ENCODE measurements around the gene DACH1.

Gene DACH1

DNA sequence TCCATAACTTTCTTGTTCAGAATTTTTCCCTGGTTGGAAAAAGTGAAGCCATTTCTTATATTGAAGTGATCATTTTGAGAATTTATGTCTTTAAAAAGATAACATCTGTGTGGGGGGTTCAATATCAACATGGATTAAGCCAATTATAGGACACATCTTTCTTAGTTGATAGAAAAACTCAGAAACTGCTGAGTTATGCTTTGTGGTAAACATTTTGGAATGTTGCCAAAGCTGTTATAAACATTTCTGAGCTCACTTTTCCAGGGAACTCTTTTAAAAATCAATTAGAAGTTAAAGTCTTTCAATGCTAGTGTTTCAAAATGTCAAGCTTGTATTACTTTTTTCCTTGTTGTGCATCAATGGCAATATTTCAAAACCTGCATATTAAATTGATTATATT is 248.8 kb downstream of the DACH1 start:
- DNase-seq, result no peak

DNA sequence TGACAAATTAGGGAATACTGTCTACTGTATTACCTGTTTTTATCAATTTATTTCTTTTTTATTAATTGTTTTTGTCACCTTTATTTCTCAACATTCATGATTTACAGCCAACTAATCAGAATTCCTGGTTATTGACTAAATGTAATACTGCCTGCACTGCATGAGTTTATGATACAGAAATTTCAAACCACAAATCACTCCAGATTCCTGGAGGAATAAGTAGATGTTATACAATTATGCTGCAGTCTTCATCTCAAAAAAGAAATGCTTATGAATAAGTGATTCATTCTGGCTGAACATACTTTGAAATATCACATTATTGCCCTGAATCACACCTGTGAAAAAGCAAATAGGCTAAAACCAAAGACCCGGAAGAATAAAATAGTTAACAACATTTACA is 249.7 kb downstream of the DACH1 start:
- DNase-seq, result no peak

DNA sequence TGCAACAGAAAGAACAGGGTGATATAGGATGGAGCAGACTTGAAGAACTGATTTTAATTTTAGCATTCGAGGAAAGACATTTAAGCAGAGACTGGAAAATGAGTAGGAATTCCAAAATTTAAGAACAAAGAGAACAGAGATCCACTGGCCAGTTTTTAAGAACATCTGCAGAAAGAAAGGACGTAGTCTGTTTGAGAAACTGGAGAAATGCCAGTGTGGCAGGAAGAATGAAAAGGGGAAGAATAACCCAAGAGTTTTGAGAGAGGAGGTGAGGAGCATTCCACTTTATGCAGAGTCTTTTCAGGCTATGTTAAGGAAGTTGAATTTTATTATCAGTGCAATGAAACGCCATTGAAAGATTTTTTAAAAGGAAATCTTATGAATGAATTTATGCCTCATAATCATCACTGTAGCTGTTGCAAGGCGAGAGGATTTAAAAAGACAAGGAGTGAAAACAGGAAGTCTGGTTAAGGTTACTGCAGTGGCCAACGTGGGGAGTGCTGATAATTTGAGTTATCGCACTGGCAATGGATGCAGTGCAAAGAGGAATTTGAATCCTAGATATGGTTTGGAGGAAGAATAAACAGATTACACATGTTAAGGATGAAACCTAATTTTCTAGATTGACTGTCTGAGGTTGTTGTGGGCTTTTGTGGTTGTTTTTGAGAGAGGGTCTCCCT is 253.8 kb downstream of the DACH1 start:
- no peak for DNase-seq

DNA sequence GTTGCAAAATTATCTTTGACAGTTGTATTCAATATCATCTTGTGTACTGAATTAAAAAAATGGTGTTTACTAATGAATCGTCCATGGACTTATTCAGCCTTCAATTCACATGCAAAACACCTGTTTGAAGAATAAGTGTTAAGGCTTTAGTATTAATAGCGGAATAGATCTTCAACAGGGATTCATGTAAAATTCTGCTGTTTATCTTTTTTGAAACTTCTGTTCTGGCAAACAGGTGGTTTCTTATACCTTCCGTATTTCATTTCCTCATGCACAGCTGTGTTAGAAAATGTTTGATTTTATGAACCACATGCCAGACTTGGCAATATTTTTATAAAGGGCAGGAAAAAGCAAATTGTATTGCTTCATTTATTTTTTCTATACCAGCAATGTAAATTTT is 255.7 kb downstream of the DACH1 start:
- no peak for DNase-seq

DNA sequence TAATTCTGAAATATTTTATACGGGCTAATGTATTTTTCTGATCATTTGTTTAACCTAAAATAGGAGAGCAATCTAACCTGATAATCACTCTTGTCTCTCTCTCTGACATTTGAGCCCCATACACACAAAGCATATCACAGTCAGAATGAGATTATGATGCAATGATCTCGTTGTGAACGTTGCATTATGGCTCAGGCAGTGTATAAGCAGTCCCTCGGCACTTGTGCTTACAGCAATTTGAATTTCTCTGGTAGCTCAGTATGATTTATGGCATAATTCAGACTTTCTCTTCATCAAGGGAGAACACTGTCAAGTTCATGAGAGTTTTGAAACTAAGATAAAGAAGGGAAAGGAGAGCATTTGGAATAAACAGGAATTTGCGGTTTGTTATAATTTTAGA is 256.1 kb downstream of the DACH1 start:
- DNase-seq, result no peak

DNA sequence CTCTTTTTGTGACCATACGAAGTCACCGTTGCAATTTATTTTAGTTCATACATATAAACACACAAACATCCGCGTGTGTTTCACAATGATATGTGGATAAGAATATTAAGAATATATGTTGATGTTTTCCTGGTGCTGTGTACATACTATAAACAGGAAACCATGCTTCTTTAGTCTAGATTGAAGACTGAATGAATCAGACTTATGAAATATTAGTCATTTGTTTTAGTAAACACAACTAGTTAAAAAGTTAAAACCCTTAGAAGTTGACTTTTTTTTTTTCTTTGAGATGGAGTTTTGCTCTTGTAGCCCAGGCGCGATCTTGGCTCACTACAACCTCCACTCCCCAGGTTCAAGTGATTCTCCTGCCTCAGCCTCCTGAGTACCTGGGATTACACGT is 257.7 kb downstream of the DACH1 start:
- DNase-seq, result no peak

DNA sequence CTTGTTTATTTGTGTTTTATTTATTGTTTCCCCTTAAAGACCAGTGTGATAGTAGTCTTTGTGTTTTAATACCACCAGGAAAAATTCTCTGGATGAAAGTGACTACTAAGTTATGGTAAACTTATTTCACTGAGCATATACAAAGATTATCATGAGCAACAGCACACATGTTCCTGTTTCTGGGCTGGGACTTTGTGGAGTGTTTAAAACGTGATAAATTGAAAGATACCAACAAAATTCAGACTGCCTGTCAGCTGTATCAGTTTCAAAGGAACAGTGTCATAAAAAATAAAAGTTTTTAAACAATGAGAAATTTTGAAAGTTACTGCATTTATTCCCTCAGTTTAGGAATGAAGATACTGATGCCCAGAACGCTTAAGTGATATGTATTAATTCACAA is 259.4 kb downstream of the DACH1 start:
- no peak for DNase-seq

DNA sequence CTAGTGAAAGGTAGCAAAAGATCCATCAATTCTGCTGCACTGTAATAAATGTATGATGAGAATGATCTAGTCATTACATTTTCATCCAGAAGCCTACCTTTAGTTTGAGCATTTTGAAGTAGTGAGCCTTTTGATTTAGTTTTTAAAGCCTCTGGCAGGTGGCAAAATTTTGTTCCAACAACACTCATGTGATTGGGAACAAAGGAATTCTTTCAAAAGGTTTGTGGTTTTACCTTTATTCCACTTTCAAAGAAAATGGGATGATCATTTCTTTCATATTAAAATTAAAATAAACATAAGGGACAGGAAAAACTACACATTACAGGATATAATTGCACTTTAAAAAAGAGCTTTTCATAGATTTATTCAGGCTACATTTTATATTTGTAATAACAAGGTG is 260.2 kb downstream of the DACH1 start:
- no peak for DNase-seq

DNA sequence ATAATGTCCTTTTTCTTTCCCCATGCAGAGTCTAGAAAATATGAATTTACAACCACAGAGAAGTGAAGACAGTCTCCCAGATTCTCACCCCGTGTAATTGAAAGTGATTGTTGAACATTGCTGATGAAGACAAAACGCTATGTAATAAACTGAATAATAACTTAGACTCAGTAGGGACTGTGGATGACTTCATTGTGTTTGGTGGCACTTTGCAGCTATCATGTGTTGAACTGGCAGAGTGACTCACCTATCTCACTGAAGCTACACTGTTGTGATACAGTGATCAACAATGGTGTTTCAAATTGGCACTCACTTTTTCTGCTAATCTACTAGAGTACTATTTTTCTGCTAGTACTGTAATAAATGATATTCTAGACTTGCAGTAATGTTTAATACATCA is 261.3 kb downstream of the DACH1 start:
- DNase-seq, result no peak

DNA sequence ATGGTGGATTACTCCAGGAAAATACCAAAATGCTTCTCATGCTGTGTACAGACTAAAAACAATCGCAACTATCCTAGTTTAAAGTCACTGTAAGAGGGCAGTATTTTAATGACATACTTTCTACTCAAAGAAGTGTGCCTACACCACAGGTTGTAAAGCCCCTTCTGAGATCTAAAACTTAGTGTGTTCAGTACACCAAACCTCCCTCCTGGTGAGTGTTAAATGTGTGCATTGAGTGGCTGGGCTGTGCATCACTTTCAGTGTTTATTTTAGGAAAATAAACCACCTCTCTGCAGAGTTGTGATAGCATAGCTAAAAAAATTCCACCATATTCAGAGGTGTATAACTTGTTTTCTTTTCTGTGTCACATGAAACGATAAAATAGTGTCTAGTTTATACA is 263.7 kb downstream of the DACH1 start:
- DNase-seq, result no peak

DNA sequence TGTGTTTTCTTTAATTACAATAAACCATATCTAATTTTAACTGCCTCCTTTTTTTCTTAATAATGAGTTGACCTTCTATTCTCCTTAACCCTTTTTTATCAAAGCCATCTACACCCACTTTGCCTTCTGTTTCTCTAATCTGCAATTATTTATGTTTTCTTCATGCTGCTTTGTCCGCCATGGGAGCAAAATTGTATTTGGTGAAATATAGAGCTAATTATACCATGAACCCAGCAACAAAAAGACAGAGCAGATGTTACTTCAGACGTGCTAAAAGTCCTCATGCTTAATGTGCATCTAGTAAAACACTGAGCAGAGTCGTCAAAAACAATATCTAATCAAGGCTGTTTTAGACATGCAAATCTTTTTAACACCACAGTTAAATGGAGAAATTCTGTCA is 264.7 kb downstream of the DACH1 start:
- no peak for DNase-seq

DNA sequence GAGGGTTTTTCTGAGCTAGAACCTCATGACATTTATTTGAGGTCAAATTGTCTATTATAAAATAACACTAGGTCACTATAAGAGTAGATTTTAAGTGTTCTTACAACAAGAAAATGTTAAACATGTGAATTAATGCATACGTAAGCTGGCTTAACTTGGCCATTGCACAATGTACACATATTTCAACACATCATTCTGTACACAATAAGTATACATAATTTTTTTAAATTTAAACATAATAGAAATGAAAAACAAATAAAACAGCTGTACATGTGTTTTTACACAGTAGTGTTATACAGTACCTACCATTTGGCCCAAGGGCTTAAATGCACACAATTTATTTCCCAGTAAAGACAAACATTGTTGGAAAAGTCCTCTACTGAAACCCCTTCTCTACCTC is 269.9 kb downstream of the DACH1 start:
- no peak for DNase-seq

DNA sequence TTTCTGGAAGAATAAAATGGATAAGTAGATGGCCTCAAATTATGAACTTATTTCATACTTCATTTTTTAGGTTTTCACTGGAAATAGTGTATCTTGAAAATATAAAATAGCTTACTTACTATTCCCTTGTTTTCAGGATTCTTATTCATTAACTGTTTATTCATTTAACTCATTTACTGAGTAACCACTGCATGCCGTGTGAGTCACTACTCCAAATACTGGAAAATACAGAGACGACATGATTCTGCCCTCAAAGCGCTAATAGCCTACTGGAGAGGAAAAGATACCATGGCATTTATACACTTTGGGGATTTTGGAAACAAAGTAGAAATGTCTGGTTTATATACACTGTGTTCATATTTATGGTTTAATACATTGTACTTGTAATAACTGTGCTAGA is 270.9 kb downstream of the DACH1 start:
- DNase-seq, result no peak

DNA sequence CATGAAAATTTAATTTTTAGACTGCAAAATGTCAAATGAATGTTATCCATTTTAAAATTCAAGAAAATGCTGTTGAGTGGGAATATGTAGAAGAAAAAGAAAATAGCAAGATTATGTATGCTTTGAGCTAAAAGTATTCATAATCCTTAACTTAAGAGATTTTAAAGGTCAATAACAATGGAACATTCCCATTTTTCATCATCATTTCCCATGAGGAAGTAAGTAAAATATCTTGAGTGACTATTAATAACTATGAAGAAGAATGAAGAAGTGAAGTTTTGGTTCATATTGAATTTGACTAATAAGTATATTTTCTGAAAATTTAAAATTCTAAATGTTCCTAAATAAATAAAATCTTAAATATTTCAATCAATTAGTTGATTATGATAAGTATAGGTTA is 273.4 kb downstream of the DACH1 start:
- no peak for DNase-seq

DNA sequence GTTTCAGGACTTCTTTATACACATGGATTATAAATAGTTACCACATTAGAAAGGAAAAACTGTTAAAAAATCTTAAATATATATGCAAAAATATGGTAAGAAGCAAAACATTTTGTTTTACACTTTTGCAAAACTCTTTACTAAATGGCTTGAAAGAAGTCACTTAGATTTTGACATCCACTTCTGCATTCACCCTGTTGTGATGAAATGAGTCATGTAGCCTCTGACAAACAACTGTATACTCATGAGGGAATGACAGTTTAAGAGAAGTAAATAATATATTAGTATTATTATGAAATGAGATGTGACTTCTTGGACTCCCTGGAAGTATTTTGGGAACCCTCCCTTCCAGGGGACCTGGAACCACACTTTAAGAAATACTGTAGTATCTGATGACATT is 275.6 kb downstream of the DACH1 start:
- no peak for DNase-seq

DNA sequence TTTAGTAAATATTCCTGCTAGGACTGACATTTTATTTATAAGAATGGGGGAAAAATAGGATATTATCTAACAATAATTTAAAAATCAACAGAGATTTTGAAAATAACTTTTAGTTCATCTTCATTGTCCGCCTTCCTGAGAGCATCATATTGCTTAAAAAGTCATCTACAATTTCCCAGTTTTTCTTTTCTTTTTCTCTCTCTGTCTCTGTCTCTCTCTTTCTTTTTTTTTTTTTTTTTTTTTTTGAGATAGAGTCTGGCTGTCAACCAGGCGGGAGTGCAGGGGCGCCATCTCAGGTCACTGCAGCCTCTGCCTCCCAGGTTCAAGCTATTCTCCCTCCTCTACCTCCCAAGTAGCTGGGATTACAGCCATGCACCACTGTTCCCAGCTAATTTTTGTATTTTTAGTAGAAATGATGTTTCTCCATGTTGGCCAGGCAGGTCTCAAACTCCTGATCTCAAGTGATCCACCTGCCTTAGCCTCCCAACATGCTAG is 276.3 kb downstream of the DACH1 start:
- DNase-seq, result no peak

DNA sequence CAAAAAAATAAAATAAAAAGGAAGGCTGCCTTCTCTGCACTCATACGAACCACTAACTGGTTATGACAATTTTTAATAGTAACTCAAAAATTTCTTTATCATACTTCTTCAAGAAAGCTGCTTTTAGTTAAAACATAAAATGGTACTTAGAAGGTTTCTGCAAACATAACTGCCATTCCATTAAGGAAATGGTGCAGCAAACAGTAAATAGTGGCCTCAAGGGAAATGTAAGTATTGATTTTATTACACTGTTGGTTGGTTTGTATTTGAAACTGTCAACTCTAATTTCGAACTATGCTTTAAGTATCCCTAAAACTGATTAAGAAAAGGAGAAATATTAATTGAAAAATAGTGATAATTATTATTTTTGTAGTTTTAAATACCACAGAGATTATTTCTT is 278.0 kb downstream of the DACH1 start:
- no peak for DNase-seq

DNA sequence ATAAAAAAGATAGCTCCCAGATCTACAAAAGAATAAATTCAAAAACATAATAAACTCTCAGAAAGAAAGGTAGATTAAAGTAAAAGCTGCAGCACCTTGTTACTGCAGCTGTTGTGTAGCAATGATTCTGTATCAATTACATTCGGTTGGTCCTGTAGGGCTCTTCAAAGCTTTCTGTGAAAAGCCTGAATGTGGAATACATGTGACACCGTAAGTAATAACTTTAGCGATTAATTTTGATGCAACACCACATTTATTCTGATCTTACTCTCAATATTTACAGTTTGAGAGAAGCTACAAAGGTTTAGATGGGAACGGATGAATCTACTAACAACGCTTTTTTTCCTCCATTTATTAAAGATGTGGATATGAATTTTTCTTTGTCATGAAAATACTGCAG is 279.2 kb downstream of the DACH1 start:
- no peak for DNase-seq

DNA sequence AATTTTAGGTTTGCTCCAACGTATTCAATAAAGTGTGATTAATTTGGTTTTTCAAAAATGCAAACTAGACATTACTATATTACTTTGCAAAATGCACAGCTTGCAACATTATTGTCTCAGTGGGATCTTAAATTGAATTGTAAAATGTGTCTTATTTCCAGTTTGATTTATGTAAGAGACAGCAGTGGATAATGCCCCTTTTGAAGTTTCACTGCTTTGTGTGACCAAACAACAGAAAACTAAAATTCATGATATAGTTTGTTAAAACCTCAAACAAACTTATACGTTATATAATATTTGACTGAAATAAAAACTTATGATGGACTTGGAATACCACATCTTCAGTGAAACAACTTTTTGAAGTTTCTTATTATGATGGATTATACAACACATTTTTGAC is 279.8 kb downstream of the DACH1 start:
- no peak for DNase-seq

DNA sequence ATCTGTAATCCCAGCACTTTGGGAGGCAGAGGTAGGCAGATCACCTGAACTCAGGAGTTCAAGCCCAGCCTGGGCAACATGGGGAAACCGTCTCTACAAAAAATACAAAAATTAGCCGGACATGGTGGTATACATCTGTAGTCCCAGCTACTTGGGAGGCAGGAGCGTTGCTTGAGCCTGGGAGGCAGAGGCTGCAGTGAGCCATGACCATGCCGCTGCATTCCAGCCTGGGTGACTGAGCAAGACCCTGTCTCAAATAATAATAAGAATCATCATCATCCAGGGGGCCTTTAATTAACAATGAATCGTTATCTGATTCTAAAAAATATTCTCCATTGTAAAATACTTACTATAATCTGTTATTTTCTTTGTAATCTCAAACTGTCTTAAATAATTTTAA is 283.4 kb downstream of the DACH1 start:
- DNase-seq, result no peak

DNA sequence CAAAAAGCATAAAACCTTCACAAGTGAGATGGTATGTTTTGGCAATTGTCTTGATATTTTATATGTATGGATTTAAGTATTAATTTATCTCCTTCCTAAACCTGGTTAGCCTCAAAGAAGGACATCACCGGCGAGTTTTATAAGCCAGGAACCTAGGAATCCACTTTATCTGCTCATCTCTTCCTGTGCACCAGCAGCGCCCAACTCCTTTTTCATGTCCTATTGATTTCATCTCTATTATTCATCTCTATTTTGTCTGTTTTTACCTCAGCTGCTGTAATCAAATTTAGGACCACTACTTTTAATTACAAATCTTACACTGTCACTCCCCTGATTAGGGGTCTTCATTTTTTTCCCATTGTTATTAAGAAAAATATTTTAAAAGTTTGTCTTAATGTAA is 286.4 kb downstream of the DACH1 start:
- DNase-seq, result no peak

DNA sequence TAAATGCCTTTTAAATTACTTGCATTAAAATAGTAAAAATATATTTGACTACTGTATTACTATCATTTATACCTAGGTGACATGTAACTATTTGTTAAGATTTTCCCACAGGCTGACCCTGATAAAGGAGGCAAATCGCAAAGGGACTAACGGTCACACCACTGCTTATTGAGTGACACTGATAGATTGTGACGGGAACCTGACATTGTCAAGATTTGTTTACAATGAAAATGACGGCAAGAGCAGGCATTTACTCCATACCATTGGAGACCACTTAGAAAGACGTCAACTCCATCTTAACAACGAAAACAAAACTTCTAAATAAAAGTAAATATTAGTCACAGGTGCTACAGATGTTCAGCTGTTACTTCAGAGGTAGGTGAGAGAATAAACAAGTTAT is 289.0 kb downstream of the DACH1 start:
- DNase-seq, result no peak

DNA sequence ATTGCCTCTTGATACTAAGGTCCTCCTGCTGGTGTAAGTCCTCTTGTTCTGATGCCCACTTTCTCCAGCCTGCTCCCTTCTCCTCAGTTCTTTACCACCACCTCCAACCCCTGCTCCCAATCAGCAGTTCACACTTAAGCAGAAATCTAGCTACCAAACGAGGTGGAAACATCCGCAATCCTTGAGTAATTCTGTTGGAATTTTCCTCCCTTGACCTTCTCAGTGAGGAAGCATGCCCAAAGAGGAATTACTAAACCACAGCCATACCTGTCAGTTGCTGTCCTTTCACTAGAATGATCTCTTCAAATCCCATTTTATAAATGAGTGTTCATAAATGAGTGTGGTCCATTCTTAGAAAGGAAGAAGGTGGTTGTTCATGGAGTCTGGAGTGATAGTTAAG is 289.9 kb downstream of the DACH1 start:
- DNase-seq, result no peak

DNA sequence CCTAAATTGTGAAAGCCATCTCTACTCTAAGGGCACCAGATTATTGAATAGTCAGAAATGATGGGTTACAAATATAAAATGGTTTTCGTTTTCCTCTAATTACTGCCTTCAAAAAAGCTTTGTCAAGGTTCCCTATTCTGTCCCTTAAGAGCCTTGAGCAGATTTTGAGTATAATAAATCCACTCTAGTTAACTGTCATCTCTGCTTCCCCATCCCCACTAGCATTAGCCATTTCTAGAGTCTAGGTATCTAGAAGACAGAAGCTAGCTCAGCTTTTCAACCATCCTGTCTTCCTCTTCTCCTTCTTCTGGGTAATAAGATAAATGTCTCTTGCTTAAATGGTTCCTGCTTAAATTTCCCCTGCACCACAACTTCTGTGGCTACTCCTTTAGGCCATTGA is 290.4 kb downstream of the DACH1 start:
- no peak for DNase-seq

DNA sequence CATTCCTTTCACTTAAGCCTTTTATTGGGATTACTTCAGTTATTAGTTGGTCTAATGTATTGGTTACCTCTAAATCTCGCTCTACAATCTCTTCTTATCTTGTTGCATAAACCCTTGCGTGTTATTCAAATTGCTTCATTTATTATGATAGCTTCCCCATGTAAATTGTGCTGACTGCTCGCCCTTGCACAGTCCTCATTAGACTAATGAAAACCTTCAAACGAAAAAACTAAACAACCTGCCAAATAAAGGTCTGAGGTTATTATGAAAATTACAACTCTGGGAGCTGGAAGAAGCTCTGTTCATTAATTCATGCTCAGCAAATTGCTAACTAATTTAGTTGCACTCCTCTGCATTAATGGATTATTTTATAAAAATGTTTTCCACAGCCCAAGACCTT is 320.1 kb downstream of the DACH1 start:
- DNase-seq, result no peak

DNA sequence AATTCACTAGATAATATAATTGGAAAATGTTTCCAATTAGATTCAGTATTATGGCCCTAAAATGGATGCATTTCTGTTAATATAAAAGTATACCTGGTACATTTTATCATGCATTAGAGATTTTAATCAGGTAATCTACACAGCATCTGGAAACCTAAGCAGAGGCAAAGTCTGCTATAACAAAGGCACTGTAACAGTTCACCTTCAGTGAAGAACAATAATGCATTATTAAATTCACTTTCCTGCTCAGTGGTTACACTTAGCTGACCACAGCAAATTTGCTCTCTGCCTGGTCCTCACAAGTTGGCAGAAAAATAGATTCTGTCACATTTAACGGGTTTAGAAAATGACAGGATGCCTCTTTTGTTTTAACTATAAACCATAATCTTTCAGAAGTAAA is 326.9 kb downstream of the DACH1 start:
- no peak for DNase-seq
